A673 (cell line): ENCODE data around the gene KANTR.

Experiments used
- CTCF ChIP-seq: fragments of 300-800, 200-600 bp; sonication (generic); conservative IDR thresholded peaks from 2 replicates; pipeline ENCODE4 v1.5.1; 2017; ENCODE audit warnings: low read depth, mild to moderate bottlenecking, antibody characterized with exemption, low read length, moderate library complexity, mixed read lengths
- EZH2 ChIP-seq: fragments of 200-600 bp; sonication (generic); IDR thresholded peaks from 2 replicates; pipeline ENCODE4 v1.6.1; 2017; ENCODE audit warnings: borderline replicate concordance, low read depth, mild to moderate bottlenecking, mixed read lengths, antibody characterized with exemption, low read length; ENCODE audit not compliant: poor library complexity, severe bottlenecking

GRCh38 chrX:53081925-53082772, 11.8 kb upstream of the KANTR start, which contains the start of gene TSPYL2:
- TF ChIP-seq CTCF (no peak), EZH2 (no peak)
